ENCODE results near the gene BRAF.
A peak's percentile ranks its signal among the peaks of the same experiment; 100 is the strongest.
"Not testable (repeated sequence)": the region's sequence is repeated elsewhere in the genome, so short reads cannot be mapped to it uniquely, and the experiment has no call there.

BRAF gene

DNA sequence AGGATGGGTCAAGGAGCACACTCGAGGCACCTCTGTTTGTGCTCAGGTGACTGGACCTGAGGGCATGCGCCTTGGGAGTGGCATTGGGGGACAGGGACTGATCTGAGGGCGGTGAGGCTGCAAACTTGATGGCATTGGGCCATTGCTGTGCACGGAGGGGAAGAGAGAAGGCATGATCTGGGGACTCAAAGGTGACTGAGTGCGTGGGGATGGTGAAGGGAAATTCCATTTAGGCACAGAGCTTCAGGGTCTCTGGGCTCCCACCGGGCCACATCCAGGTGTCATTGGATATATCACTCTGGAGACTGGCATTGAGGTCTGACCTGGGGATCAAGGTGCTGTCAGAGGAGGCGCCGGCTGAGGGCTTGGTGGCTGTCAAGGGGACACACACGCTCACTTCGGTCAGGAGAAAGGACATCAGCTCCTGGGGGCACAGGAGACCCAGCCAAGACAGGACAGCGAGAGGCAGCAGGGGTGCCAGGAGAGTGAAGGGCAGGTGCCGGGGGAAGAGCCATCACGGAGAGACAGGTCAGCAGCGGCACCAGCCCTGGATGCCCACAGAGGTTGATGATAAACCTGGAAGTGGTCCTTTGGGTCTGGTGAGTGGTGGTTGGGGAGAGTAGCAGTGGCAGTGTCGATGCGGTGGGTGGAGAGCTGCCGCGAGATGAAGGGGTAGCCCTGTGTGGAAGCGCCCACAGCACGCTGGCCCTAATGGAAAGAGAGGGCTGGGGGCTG is 246.5 kb downstream of the BRAF start:
- no peak for DNase-seq

DNA sequence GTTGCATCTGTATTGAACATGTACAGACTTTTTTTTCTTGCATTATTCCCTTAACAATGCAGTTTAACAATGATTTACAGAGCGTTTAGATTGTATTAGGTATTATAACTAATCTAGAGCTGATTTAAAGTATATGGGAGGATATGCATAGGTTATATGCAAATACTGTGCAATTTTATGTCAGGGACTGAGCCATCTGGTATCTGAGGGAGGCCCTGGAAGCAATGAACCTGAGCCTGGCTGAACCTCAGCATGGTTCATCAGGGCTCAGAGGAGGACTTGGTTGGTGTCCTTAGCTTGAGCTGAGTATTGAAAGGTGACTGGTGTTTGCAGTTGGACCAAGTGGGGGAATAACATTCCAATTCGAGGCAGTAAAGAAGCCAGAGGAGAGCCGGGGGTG is 247.2 kb downstream of the BRAF start:
- DNase-seq = no peak

DNA sequence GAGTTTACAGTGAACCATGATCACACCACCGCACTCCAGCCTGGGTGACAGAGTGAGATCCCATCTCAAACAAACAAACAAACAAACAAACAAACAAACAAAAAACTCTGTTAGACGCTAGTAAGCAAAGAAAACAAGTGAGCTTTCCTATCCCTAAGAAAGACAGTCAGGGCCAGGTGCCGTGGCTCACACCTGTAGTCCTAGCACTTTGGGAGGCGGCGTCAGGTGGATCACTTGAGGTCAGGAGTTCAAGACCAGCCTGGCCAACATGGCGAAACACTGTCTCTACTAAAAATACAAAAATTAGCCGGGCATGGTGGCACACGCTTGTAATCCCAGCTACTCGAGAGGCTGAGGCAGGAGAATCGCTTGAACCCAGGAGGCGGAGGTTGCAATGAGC is 247.8 kb downstream of the BRAF start:
- DNase-seq = not testable (repeated sequence)

DNA sequence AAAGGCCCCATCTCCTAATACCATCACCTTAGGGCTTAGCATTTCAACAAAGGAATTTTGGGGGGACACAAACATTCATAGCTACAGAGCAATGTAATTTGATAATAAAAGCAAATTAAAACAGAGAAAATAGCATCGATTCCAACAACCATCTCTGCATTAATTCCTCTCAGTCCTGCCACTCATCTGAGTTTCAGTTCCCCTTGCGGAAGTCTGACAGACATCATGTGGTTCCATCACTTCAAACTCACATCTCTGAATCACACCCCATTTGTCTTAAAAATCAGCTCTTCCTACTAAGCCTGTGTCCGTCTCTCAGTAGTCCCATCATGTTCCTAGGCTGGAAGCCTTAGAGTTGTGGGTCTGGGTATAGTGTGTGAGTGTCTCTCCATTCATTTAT is 248.4 kb downstream of the BRAF start:
- no peak for DNase-seq

DNA sequence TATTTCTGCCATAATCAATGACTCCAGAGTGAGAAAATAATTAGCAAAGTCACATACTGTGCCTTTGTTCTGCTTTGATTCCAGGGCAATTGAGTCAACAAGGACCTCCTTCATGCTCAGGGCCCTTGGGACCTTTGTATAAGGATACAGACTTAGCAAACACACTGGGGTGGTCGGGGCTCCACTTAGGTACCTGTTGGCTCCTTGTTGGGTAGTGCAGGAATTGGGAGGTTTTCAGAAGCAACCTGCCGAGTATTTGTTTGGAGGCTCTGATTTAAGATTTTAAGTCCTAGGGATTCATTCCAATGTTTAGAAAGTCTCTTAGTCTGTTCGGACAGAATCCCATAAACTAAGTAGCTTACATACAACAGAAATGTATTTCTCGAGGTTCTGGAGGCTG is 249.0 kb downstream of the BRAF start:
- DNase-seq = no peak

DNA sequence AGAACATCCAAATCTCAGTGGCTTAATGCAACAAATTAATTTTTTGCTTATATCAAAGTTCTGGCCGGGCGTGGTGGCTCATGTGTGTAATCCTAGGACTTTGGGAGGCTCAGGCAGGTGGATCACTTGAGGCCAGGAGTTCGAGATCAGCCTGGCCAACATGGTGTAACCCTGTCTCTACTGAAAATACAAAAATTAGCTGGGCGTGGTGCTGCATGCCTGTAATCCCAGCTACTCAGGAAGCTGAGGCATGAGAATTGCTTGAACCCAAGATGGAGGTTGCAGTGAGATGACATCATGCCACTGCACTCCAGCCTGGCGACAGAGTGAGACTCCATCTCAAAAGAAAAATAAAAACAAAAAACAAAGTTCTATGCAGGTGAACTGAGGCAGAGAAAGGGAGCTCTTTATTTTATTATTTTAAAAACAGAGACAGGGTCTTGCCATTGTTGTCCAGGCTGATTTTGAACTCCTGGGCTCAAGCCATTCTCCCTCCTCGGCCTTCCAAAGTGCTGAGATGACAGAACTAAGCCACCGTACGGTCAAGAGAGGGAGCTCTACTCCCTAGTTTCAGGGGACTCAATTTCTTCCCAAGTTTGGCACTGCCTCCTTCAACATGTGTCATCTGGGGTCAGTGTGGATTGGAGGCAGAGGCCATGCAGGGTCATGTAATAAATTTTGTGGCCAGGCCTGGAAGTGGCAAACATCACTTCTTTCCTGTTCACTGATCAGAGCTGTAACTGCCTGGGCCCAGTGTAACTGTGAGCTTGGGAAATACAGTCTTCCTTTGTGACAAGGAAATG is 249.6 kb downstream of the BRAF start:
- DNase-seq = no peak

DNA sequence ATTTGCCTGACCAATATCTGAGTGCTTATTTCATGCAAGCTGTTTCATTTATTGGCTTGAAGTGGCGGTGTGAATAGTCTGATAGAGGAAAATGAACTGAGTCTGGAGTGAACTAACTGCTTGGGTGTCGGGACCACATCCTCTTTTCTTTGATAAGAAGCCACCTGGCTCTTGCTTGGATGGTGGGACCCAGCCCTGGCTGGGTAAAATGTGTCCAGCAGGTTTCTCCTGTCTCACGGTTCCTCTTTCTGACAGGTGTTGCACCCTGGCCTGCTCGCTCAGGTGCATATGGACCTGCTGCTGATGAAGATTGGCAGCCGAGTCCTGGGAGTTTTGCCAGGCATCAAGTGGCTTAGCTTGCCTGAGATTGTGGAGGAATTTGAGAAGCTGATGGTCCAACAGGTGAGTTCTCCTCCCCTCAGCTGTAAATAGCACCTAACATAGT is 250.4 kb downstream of the BRAF start:
- DNase-seq = no peak

DNA sequence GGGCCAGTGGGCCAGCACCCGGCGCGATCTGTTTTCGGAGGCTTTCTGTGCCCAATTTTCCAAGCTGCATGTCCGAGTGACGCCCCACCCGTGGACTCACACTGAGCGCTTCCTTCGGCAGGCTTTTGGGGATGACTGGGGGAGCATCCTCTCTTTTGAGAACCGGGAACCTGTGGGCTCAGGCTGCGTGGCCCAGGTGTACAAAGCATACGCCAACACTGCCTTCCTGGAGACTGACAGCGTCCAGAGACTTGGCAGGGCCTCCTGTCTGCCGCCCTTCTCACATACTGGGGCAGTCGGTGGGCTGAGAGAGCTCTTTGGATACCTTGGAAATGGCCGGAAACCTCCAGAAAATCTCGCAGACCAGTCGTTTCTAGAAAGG is 251.0 kb downstream of the BRAF start:
- no peak for DNase-seq

DNA sequence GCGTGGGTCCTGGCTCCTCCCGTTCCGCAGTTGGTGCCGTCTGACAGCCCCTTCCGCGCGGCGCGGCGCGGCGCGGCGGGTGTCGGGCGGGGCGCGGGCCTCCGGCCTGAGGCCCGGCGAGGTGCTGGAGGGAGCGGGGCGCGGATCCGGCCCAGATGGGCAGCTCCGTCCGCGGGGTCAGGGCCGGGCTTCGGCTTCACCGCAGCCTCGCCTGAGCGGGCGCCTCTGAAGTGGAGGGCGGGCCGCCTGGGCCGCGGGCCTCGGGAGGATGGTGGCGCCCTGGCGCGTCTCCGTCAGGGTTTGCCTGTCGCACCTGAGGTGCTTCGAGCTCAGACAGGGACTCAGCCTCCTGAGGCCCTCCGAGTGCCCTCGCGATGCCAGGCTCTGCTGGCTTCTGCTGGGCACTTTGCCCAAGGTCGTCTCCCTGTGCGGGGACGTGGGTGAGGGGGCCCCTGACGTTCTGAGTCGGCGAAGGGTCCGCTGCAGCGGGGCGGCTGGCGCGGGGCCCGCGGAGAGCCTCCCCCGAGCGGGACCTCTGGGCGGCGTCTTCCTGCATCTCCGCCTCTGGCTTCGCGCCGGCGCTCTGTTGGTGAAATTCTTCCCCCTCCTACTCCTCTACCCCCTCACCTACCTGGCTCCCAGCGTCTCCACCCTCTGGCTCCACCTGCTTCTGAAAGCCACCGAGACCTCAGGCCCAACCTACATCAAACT is 251.5 kb downstream of the BRAF start:
- DNase-seq = no peak

DNA sequence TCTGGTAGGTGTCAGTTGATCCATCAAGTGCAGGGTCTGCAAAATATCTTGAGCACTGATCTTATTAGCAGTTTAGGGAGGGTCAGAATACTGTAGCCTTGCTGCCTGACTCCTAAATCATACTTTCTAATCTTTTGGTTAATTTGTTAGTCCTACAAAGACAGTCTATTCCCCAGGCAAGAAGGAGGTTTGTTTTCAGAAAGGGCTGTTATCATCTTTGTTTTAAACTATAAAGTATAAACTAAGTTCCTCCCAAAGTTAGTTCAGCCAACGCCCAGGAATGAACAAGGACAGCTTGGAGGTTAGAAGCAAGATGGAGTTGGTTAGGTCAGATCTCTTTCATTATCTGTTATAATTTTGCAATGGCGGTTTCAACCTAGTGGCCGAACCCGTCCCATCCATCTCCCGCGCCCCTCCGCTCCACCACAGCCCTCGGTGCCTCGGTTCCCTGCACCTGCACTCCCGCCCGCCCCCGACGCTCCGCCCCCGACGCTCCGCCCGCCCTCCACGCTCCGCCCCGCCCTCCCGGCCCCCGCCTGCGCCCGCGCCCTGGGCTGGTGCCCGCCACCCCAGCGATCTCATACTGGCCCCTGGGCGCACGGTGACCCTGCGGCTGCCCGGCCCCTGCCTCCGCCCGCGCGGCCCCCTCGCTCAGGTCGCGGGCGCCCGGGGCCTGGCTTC is 252.2 kb downstream of the BRAF start, which contains the start of gene ADCK2:
Gene ADCK2 (plus strand): TSS at position 564 of the 681 bp plus-strand sequence. CDS start 386 bp downstream, outside the sequence.
- DNase-seq = peak; percentile 19

DNA sequence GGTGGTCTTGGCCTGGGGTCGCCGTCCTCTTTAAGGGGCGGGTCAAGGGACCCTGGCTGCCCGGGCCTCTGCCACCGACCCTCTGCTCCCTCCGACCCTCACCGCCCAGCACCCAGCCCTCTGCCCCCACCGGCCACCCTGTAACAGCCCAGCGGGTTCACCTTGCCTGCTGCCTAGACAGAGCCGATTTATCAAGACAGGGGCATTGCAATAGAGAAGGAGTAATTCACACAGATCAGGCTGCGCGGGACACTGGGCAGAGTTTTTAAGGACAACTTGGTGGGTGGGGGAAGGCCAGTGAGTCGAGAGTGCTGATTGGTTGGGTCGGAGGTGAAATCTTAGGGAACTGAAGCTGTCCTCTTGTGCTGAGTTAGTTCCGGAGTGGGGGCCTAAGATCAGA is 252.8 kb downstream of the BRAF start:
- no peak for DNase-seq

DNA sequence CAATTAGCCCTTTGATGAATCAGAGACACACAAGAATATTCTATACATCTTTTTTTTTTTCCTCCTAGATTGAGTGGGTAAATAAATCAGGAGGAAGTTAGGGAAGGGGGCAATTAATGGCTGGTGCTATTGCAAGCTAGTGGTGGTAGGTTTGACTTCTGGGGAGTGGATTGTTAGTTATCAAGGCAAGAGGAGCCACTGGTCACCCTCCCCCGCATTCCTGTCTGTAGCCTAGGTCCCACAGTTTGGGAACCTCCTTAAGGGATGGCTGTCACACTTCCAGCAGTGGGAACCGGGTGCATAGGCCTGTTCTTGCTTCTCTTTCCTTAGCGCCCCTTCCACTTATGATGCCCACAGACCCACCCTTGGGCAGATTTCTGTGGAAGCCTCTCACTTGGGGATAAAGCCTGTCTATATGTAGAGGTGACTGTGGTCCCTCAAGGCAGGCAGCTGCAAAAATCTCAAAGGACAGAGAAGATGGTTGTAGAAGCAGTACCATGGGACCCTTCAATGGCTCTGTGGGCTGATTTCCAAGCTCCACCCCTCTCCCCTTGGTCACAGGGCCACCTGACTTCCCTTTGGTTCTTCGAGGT is 254.3 kb downstream of the BRAF start:
- DNase-seq = no peak

DNA sequence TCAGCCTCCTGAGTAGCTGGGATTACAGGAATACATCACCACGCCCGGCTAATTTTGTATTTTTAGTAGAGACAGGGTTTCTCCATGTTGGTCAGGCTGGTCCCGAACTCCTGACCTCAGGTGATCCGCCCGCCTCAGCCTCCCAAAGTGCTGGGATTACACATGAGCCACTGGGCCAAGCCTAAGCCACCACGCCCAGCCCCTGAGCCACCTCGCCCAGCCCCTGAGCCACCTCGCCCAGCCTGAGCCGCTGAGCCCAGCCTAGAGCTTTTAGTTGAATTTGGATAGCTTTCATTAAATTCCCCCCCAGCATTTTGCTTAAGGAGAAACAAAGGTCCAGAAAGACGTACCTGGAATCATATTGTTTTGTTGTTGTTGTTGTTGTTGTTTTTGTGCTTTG is 254.9 kb downstream of the BRAF start:
- DNase-seq = not testable (repeated sequence)

DNA sequence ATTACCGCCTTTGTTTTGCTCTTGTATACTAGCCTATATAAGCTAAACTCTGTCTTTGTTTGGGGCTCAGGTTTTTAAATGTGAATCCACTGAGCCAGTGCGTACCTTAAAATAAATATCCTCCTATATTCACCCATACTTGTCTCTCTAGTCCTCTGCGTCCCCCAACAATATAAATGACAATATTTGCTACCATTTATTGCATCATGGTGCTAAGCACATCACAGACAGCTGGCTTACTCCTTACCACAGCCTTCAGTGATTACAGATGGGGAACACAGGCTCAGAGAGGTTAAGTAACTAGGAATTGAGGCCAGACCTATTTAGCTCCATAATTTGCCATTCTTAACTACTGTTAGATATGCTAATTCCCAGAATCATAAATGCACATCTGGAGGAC is 255.4 kb downstream of the BRAF start:
- no peak for DNase-seq
